Measurements from ENCODE around the gene MYL2. TPM values are rescaled to one million over a fixed set of nuclear protein-coding genes. Genes with fewer than 3 reads are reported as not detected.

MYL2 gene
- total and polyA plus RNA-seq, 2 experiments from 2014 or later: not detected

GRCh38 chr12:110948041-110948440 is 27.7 kb upstream of the MYL2 start:
- Histone ChIP-seq H3K4me1 (ENCODE audit: insufficient read depth) (no peaks in the 10 kb centered on the region), H3K36me3 (ENCODE audit: insufficient read depth) (0 out of 2 replicates have a peak, but pooled peaks cover 5% of the 10 kb centered on the region), H3F3A (replicated peaks; ENCODE audit: low read depth) (no peaks in the 10 kb centered on the region), H3K4me2 (no peak overlapping the region), H4K20me1 (replicated peaks; ENCODE audit: insufficient read depth) (no peaks in the 10 kb centered on the region), H3K27ac (ENCODE audit: low read depth) (no peak overlapping the region), H3K4me3 (no peak overlapping the region), H3K79me2 (replicated peaks; ENCODE audit: insufficient read depth) (no peaks in the 10 kb centered on the region), H3K9me2 (ENCODE audit: insufficient read depth) (0 out of 2 replicates have a peak, but pooled peaks cover 8% of the 10 kb centered on the region), H2AFZ (no peak overlapping the region), H3K27me3 (ENCODE audit: insufficient read depth) (no peaks in the 10 kb centered on the region)
- Mint-ChIP-seq H3K27ac (no peak overlapping the region), H3K9me3 (peaks cover 66% of the 10 kb centered on the region), H3K4me3 (no peak overlapping the region), H3K27me3 (ENCODE audit: insufficient read depth, low read depth, poor library complexity) (no peaks in the 10 kb centered on the region), H3K4me1 (no peaks in the 10 kb centered on the region), H3K36me3 (ENCODE audit: low read depth) (peaks cover 45% of the 10 kb centered on the region; the same call in 2 of the 3 replicates)
- TF ChIP-seq NANOG (IDR thresholded peaks at IDR 0.05; ENCODE audit: borderline replicate concordance) (no peak), ZNF462 (CRISPR knock-in tag; IDR thresholded peaks at IDR 0.05) (no peak), ETS1 (IDR thresholded peaks at IDR 0.05) (no peak), POLR2AphosphoS5 (IDR thresholded peaks at IDR 0.05; ENCODE audit: low read depth) (no peak), CTCF (conservative IDR thresholded peaks at IDR 0.05; ENCODE audit: low read depth in 2 of 2) (no peak), REST (IDR thresholded peaks at IDR 0.05; ENCODE audit: unreplicated experiment) (no peak), CREB1 (CRISPR knock-in tag; IDR thresholded peaks at IDR 0.05; ENCODE audit: low read depth) (no peak), EZH2phosphoT487 (IDR thresholded peaks at IDR 0.05; ENCODE audit: unreplicated experiment) (no peak), ZNF331 (CRISPR knock-in tag; IDR thresholded peaks at IDR 0.05; ENCODE audit: low read depth) (no peak), ZNF114 (CRISPR knock-in tag; IDR thresholded peaks at IDR 0.05) (no peak), JUNB (IDR thresholded peaks at IDR 0.05; ENCODE audit: unreplicated experiment) (no peak), STAT1 (IDR thresholded peaks at IDR 0.05; ENCODE audit: unreplicated experiment) (no peak), EZH2 (IDR thresholded peaks at IDR 0.05; ENCODE audit: low read depth, unreplicated experiment) (no peak)
- no peak for ATAC-seq
- DNase-seq (ENCODE audit: low spot score): no peak
